ENCODE data around the gene KLLN.
"Not testable (repeated sequence)": the region's sequence is repeated elsewhere in the genome, so short reads cannot be mapped to it uniquely, and the experiment has no call there.

The KLLN gene

DNA sequence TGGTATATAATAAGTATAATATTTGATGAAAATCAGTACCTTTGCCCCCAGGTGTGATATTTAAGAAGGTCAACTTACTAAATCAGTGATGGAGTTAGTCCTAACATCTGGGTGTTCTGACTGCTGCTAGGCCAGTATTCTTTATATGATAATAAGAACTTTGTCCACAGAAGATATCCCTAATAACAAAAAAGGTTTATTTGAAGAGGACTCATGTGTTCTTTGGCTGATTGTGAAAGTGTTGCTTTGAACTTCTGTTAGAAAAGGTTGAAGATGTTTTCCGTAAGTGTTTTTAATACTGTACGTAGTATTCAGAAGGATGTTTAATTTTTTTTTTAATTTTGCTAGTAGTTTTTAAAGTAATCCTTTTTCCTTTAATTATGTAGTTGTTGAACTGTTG is 10.3 kb upstream of the KLLN start:
- no peak for DNase-seq
- H3K27ac Mint-ChIP-seq: no peak overlapping the region
- peaks cover 15% of the 10 kb centered on the region for H3K36me3 Mint-ChIP-seq (ENCODE audit: low read depth)
- no peaks in the 10 kb centered on the region for H3K27me3 Mint-ChIP-seq
- no peak for ATAC-seq
- no peaks in the 10 kb centered on the region for H3K9me3 Mint-ChIP-seq
- no peak overlapping the region for H3K4me3 Mint-ChIP-seq
- H3K4me1 Mint-ChIP-seq: peaks cover 69% of the 10 kb centered on the region

- peaks cover 70% of the 10 kb centered on the region for H3K4me1 Mint-ChIP-seq
- H3K27me3 Mint-ChIP-seq: no peaks in the 10 kb centered on the region
- no peak overlapping the region for H3K27ac Mint-ChIP-seq
- DNase-seq: no peak
- no peak for ATAC-seq
- no peak overlapping the region for H3K4me3 Mint-ChIP-seq
- peaks cover 19% of the 10 kb centered on the region for H3K36me3 Mint-ChIP-seq (ENCODE audit: low read depth)
- no peaks in the 10 kb centered on the region for H3K9me3 Mint-ChIP-seq
Measured at GRCh38 chr10:87872828-87873227, 9.5 kb upstream of the KLLN start.

DNA sequence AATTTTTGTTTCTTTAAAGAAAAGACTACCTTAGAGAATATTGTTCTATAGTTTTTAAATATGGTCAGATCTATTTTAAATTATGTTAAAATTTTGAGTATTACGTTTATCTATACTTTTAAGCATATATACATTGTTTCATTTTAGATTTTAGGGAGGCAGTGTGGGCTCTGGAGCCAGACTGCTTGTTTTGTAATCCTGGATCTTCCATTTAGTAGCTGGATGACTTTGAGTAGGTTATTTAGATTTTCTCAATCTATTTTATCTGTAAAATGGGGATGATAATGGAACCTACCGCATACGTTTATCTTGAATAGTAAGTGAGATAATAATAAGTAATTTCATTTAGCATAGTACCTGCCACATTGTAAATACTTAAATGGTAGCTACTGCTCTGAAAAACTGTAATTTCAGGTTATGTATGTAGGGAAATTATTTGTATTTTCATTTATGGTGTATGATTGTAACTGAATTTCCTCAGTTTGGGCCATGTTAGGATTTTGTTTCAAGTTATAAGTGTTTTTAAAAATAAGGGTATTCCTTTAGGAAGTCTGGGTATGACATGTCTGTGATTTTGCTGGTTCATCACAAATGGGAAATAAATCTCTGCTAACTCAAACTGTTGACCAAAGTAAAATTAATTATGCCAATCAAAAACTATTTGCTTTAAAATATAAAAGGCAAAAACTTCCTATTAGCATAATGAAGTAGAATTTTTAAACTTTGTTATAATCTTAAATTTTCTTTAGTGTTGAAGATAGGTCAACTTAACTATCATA is 6.6 kb upstream of the KLLN start:
- Mint-ChIP-seq H3K4me1 (peaks cover 73% of the 10 kb centered on the region), H3K27me3 (no peaks in the 10 kb centered on the region), H3K4me3 (no peak overlapping the region), H3K27ac (no peak overlapping the region), H3K9me3 (no peaks in the 10 kb centered on the region), H3K36me3 (ENCODE audit: low read depth) (peaks cover 19% of the 10 kb centered on the region)
- DNase-seq: no peak
- ATAC-seq: no peak

- not testable (repeated sequence) for H3K27me3 Mint-ChIP-seq, ATAC-seq, DNase-seq, H3K9me3 Mint-ChIP-seq
- H3K4me1 Mint-ChIP-seq: peaks cover 68% of the 10 kb centered on the region
- peak overlapping the region; percentile 35 for H3K27ac Mint-ChIP-seq
- H3K36me3 Mint-ChIP-seq (ENCODE audit: low read depth): peaks cover 19% of the 10 kb centered on the region
- peak overlapping the region; percentile 66 for H3K4me3 Mint-ChIP-seq
Measured at GRCh38 chr10:87869139-87869538, 5.8 kb upstream of the KLLN start.

DNA sequence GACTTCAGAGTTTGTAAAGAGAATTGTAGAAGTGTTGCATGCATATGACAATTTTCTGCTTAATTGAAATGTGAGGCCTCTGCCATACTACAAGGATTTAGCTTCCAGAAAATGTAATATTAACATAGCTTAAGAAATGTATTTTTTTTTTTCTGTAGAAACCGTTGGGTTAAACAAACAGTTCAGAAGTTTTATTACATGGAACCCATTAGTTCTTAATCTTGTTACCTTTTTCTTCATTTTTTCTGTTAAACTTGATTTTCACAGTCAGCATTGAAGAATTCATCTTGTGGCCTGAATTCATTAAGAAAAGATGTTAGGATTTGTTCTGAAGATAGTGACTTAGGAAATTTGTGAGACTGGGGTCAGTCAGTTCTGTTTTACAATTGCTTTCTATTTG is 4.9 kb upstream of the KLLN start:
- Mint-ChIP-seq H3K4me3 (peak overlapping the region; percentile 66), H3K27ac (no peak overlapping the region), H3K9me3 (no peaks in the 10 kb centered on the region), H3K36me3 (ENCODE audit: low read depth) (peaks cover 19% of the 10 kb centered on the region), H3K27me3 (no peaks in the 10 kb centered on the region), H3K4me1 (peaks cover 61% of the 10 kb centered on the region)
- ATAC-seq (no peak), DNase-seq (no peak)

DNA sequence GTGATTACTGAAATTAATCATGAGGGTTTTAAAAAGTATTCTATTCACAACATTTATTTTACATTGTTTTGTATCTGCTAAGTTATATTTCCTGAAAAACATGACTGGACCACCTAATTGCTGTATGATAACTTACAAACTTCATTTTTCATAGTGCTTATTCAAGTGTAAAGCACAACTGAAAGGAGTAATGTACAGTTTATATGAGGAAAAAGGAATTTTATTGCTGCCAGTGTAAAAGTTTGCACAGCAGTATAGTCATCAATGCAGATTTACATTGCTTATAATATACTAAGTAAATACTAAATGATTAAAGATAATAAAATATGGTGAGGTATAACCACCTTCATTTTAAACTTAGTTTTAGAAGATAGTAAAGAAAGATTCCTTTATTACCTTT is 4.1 kb upstream of the KLLN start:
- peaks cover 21% of the 10 kb centered on the region for H3K36me3 Mint-ChIP-seq (ENCODE audit: low read depth)
- no peaks in the 10 kb centered on the region for H3K27me3 Mint-ChIP-seq
- H3K4me3 Mint-ChIP-seq: peak overlapping the region; percentile 95
- ATAC-seq: no peak
- no peak overlapping the region for H3K27ac Mint-ChIP-seq
- H3K9me3 Mint-ChIP-seq: no peaks in the 10 kb centered on the region
- DNase-seq: no peak
- peaks cover 56% of the 10 kb centered on the region for H3K4me1 Mint-ChIP-seq

- Mint-ChIP-seq H3K9me3 (no peaks in the 10 kb centered on the region), H3K4me1 (peaks cover 58% of the 10 kb centered on the region), H3K36me3 (ENCODE audit: low read depth) (peaks cover 19% of the 10 kb centered on the region), H3K27me3 (no peaks in the 10 kb centered on the region), H3K4me3 (peak overlapping the region; percentile 95), H3K27ac (peak overlapping the region; percentile 43)
- ATAC-seq (no peak), DNase-seq (no peak)
Measured at GRCh38 chr10:87866412-87866974, 3.2 kb upstream of the KLLN start.

- H3K4me1 Mint-ChIP-seq: peaks cover 60% of the 10 kb centered on the region
- H3K4me3 Mint-ChIP-seq: peak overlapping the region; percentile 95
- no peaks in the 10 kb centered on the region for H3K27me3 Mint-ChIP-seq
- peak overlapping the region; percentile 81 for H3K27ac Mint-ChIP-seq
- no peaks in the 10 kb centered on the region for H3K9me3 Mint-ChIP-seq
- ATAC-seq (no peak), DNase-seq (no peak)
- peaks cover 15% of the 10 kb centered on the region for H3K36me3 Mint-ChIP-seq (ENCODE audit: low read depth)
Measured at GRCh38 chr10:87865241-87865881, 2.0 kb upstream of the KLLN start.

DNA sequence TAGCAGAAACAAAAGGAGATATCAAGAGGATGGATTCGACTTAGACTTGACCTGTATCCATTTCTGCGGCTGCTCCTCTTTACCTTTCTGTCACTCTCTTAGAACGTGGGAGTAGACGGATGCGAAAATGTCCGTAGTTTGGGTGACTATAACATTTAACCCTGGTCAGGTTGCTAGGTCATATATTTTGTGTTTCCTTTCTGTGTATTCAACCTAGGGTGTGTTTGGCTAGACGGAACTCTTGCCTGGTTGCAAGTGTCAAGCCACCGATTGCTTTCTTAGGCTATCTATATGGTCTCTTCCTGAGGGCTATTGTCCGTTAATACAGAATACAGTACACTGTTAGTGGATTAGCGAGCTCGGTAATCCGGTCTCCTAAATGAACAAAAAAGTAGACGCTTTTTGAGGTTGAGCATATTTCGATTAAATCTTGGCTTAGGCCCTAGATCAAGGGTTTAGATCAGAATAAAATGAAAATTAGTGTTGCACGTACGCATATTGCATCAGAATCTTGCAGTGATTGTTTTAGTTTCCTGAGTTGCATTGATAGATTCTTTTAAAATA is 1.2 kb upstream of the KLLN start:
- H3K27me3 Mint-ChIP-seq: no peaks in the 10 kb centered on the region
- no peak for ATAC-seq
- H3K4me3 Mint-ChIP-seq: peak overlapping the region; percentile 95
- no peak for DNase-seq
- no peaks in the 10 kb centered on the region for H3K9me3 Mint-ChIP-seq
- H3K27ac Mint-ChIP-seq: peak overlapping the region; percentile 81
- peaks cover 57% of the 10 kb centered on the region for H3K4me1 Mint-ChIP-seq
- H3K36me3 Mint-ChIP-seq (ENCODE audit: low read depth): peaks cover 15% of the 10 kb centered on the region

GRCh38 chr10:87863951-87864495 is 690 bp upstream of the KLLN start:
- Mint-ChIP-seq H3K27ac (peak overlapping the region; percentile 81), H3K36me3 (ENCODE audit: low read depth) (peaks cover 15% of the 10 kb centered on the region), H3K4me3 (peak overlapping the region; percentile 95), H3K4me1 (peaks cover 53% of the 10 kb centered on the region)
- DNase-seq: peak; percentile 44
- not testable (repeated sequence) for H3K27me3 Mint-ChIP-seq, H3K9me3 Mint-ChIP-seq
- peak; percentile 2 for ATAC-seq

DNA sequence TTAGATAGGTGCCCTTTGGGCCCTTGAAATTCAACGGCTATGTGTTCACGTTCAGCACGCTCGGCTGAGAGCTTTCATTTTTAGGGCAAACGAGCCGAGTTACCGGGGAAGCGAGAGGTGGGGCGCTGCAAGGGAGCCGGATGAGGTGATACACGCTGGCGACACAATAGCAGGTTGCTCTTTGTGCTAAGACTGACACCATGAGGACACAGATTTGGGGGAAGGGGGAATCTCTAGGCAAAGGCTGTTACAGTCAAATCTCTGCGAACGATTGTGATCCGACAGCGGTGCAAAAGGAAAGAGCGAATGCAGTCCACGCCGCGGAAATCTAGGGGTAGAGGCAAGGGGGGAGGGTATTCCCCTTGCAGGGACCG is 667 bp downstream of the KLLN start:
- H3K9me3 Mint-ChIP-seq: no peaks in the 10 kb centered on the region
- H3K27ac Mint-ChIP-seq: peak overlapping the region; percentile 96
- no peaks in the 10 kb centered on the region for H3K27me3 Mint-ChIP-seq
- H3K4me3 Mint-ChIP-seq: peak overlapping the region; percentile 95
- H3K36me3 Mint-ChIP-seq (ENCODE audit: low read depth): peaks cover 8% of the 10 kb centered on the region
- ATAC-seq: peak; percentile 29
- DNase-seq: no peak
- peaks cover 40% of the 10 kb centered on the region for H3K4me1 Mint-ChIP-seq

DNA sequence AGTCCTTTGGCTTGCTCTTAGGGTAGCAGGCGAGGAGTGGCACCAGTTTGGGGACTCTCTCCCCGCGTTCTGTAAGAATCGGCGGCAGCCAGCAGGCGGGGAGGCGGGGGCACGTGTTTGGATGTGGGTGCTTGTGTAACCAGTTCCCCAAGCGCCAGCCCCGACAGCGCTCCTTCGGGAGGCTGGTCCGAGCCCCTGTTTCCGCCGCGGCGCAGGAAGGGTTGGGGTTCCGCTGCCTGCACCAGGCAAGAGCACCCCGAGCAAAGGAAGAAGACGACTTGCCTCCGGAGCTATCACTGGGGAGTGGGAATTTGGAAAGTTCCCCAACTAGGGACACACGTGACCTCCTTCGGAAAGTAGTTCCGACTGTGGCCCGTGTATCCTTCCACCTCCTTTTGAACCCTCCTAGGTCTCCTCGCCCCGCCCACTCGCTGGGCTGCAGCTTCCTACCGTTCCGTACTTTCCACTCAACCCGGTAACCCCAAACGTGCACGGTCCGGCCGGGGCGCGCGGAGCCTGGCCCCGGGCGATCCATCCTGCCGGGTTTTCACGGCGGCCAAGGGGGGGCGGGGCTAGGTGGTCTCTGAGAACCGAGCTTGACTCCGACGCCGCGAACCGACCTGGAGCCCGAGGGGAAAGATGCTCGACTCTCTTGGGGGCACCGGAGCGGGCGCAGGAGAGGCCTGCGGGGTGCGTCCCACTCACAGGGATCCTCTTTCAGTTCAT is 1.2 kb downstream of the KLLN start:
- peak overlapping the region; percentile 96 for H3K27ac Mint-ChIP-seq
- no peaks in the 10 kb centered on the region for H3K27me3 Mint-ChIP-seq
- H3K36me3 Mint-ChIP-seq (ENCODE audit: low read depth): peaks cover 7% of the 10 kb centered on the region
- peak; percentile 92 for DNase-seq
- peaks cover 37% of the 10 kb centered on the region for H3K4me1 Mint-ChIP-seq
- peak overlapping the region; percentile 95 for H3K4me3 Mint-ChIP-seq
- no peaks in the 10 kb centered on the region for H3K9me3 Mint-ChIP-seq
- peak; percentile 61 for ATAC-seq

GRCh38 chr10:87861566-87861952 is 1.8 kb downstream of the KLLN start:
- DNase-seq: peak; percentile 46
- Mint-ChIP-seq H3K27me3 (no peaks in the 10 kb centered on the region), H3K4me3 (peak overlapping the region; percentile 95), H3K27ac (peak overlapping the region; percentile 96), H3K9me3 (no peaks in the 10 kb centered on the region), H3K4me1 (peaks cover 32% of the 10 kb centered on the region), H3K36me3 (ENCODE audit: low read depth) (peaks cover 4% of the 10 kb centered on the region)
- ATAC-seq: peak; percentile 1

GRCh38 chr10:87860816-87861403 is 2.4 kb downstream of the KLLN start:
- H3K4me1 Mint-ChIP-seq: peaks cover 30% of the 10 kb centered on the region

More at GRCh38 chr10:87860816-87861403, 2.4 kb downstream of the KLLN start:
- peak overlapping the region; percentile 96 for H3K27ac Mint-ChIP-seq
- no peaks in the 10 kb centered on the region for H3K27me3 Mint-ChIP-seq
- peak overlapping the region; percentile 95 for H3K4me3 Mint-ChIP-seq
- no peak for ATAC-seq
- no peaks in the 10 kb centered on the region for H3K9me3 Mint-ChIP-seq
- peaks cover 2% of the 10 kb centered on the region for H3K36me3 Mint-ChIP-seq (ENCODE audit: low read depth)
- DNase-seq: no peak
